Measurements from ENCODE around the gene CCDC178.

CCDC178 gene

DNA sequence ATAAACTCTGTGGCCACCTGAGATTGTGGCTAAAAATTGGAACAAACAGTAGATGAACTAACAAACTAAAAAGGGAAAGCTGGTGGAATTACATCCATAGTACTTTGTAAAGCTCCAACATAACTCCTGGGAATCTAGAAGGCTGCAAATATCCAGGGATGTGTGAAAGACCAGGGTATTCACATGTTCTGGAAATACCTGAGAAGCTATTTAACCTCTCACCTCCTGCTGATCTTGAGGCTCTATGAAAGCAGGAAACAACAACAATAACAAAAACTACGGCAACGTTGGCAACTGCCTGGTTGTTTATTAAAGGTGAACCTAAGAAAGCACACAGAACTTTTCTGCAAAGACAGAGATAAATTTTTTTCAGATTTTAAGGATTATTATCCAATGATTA is 171.3 kb downstream of the CCDC178 start:
- no peak for DNase-seq (ENCODE audit: low read depth)
- TF ChIP-seq, protein P1, sequence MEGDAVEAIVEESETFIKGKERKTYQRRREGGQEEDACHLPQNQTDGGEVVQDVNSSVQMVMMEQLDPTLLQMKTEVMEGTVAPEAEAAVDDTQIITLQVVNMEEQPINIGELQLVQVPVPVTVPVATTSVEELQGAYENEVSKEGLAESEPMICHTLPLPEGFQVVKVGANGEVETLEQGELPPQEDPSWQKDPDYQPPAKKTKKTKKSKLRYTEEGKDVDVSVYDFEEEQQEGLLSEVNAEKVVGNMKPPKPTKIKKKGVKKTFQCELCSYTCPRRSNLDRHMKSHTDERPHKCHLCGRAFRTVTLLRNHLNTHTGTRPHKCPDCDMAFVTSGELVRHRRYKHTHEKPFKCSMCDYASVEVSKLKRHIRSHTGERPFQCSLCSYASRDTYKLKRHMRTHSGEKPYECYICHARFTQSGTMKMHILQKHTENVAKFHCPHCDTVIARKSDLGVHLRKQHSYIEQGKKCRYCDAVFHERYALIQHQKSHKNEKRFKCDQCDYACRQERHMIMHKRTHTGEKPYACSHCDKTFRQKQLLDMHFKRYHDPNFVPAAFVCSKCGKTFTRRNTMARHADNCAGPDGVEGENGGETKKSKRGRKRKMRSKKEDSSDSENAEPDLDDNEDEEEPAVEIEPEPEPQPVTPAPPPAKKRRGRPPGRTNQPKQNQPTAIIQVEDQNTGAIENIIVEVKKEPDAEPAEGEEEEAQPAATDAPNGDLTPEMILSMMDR (IDR thresholded peaks at IDR 0.05; ENCODE audit: control insufficient read depth, insufficient read depth, low read depth, low read length, missing control alignments): no peak
- H3K4me3 ChIP-seq (ENCODE audit: control insufficient read depth, low read depth, low read length): no peak overlapping the region

DNA sequence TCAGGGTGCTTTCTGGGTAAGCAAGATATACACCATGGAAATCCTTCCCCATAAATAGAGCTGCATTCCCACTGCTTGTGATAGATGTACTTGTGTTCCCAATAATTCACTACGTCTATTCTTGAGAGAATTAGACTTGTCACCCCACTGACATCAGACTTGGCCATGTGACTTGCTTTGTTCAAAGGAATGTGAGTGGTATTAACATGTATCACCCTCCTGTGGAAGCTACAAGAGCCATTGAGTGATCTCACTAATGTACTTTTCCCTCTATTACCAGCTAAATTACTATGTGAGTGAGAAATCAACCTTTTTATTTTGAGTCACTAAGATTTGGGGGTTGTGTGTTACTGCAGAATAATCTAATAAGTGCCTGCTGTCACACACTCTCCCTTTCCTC is 176.0 kb downstream of the CCDC178 start:
- no peak for DNase-seq (ENCODE audit: low read depth)
- TF ChIP-seq, protein P1 (IDR thresholded peaks at IDR 0.05; ENCODE audit: control insufficient read depth, insufficient read depth, low read depth, low read length, missing control alignments): no peak
- no peak overlapping the region for H3K4me3 ChIP-seq (ENCODE audit: control insufficient read depth, low read depth, low read length)

DNA sequence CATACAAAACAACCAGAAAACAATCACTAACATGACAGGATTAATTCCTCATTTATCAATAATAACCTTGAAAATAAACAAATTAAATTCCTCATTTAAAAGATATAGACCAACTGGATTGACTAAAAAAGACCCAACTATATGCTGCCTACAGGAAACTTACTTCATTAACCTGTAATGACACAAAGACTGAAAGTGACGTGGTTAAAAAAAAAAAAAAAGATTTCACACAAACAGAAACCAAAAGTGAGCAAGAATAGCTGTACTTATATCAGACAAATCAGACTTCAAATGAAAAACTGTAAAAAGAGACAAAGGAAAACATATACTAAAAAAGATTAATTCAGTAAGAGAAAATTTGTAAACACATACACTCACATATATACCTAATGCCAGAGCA is 201.2 kb downstream of the CCDC178 start:
- TF ChIP-seq, protein P1 (IDR thresholded peaks at IDR 0.05; ENCODE audit: control insufficient read depth, insufficient read depth, low read depth, low read length, missing control alignments): no peak
- DNase-seq (ENCODE audit: low read depth): no peak
- no peak overlapping the region for H3K4me3 ChIP-seq (ENCODE audit: control insufficient read depth, low read depth, low read length)

DNA sequence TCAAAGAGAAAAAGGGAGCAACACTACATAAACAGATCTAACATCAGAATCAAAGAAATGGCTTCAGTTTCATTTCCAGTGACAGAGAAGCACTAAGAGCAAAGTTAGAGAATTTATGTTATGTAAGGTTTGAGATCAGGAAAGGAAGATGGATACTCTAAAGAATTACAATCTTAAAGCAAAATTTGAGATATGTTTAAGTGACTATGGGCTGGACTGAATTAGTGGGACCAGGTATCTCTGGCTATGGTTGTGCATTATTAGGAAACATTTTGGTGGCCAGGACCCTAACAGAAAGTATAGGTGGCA is 208.2 kb downstream of the CCDC178 start:
- no peak overlapping the region for H3K4me3 ChIP-seq (ENCODE audit: control insufficient read depth, low read depth, low read length)
- TF ChIP-seq, protein P1 (IDR thresholded peaks at IDR 0.05; ENCODE audit: control insufficient read depth, insufficient read depth, low read depth, low read length, missing control alignments): no peak
- DNase-seq (ENCODE audit: low read depth): no peak

DNA sequence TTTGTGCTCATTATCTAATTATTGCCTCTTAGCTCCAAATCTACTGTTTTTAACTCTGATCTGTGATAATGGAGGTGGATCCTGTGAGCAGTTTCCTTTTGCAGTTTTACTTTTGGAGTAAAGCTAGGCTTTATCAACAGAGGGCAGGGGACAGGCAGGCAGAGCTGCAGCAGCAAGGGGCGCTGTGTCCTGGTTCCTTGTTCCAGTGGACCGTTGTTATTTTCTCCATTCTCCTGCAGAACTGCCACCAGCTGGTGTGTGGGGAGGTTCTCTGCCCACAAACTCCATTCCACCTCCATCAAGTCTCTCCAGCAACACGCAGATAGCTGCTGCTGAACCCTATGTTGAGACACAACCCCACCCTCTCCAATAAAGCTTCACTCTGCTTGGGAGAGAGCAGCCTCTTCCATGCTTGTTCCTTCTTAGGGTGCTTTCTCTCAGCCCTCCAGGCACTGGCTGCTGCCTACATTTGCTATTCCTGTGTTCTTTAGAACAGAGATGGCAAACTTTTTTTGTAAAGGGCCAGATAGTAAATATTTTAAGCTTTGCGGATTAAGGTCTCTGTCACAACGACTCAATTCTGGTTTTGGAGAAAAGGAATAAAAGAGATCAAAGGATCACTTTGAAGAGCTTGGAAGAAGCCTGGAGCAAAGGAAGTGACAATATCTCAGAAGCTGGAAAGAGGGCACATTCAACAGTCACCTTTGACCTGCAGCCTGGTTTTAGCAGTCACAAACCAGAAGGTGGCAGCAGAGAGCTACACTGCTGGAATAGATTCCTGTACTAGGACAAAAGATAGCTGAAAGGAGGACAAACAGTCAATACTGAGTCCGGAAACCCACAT is 208.8 kb downstream of the CCDC178 start:
- H3K4me3 ChIP-seq (ENCODE audit: control insufficient read depth, low read depth, low read length): no peak overlapping the region
- DNase-seq (ENCODE audit: low read depth): no peak
- TF ChIP-seq, protein P1 (IDR thresholded peaks at IDR 0.05; ENCODE audit: control insufficient read depth, insufficient read depth, low read depth, low read length, missing control alignments): peak; percentile 82

DNA sequence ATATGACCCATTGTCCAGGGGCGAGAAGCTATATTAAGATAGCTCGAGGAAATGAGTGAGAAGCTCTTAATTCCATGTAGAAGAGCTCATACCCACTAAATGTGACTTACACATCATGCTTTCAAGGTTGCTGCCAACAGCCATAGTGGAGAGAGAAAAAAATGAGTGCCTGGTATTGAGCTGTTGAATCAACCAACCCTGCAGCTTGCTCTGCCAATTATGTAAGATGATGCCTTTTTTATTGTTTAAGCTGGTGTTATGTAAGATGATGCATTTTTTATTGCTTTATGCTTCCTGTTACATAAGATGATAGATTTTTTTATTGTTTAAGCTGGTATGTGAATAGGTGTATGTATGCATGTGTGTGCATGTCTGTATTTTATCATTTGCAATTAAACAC is 228.2 kb downstream of the CCDC178 start:
- DNase-seq (ENCODE audit: low read depth): no peak
- H3K4me3 ChIP-seq (ENCODE audit: control insufficient read depth, low read depth, low read length): no peak overlapping the region
- TF ChIP-seq, protein P1 (IDR thresholded peaks at IDR 0.05; ENCODE audit: control insufficient read depth, insufficient read depth, low read depth, low read length, missing control alignments): no peak
